Thoracic aorta (tissue), 2 donors: ENCODE results near the gene PITX3. TPM values are rescaled to one million over a fixed set of nuclear protein-coding genes. Genes with fewer than 3 reads are reported as not detected.
"Not testable (repeated sequence)": the region's sequence is repeated elsewhere in the genome, so short reads cannot be mapped to it uniquely, and the experiment has no call there.

Source experiments
- ATAC-seq: fragments of 150-250 bp; one replicate; pipeline ENCODE4 v1.8.0; 2017; ENCODE audit warnings: low read depth; ENCODE audit not compliant: insufficient number of reproducible peaks, low FRiP score
- DNase-seq: peaks from one replicate; pipeline ENCODE4 v3.0.0-alpha.2; 2020; ENCODE audit warnings: low spot score
- H3K27ac ChIP-seq, 2 donors: fragments of 200-600 bp; sonication (generic); 1 replicate in 1 of 2; 2 replicates in 1 of 2; pipeline ENCODE4 v1.5.1; 2016; ENCODE audit warnings: mild to moderate bottlenecking in 2 of 2, moderate library complexity in 2 of 2
- H3K27me3 ChIP-seq: fragments of 200-600 bp; sonication (generic); replicated peaks from 2 replicates; pipeline ENCODE4 v1.6.0; 2016; ENCODE audit warnings: mild to moderate bottlenecking; ENCODE audit not compliant: insufficient read depth
- H3K36me3 ChIP-seq: fragments of 200-600 bp; sonication (generic); one replicate; pipeline ENCODE4 v1.5.1; 2016
- H3K4me1 ChIP-seq, 2 donors: fragments of 200-600 bp; sonication (generic); 1 replicate in 1 of 2; 2 replicates in 1 of 2; pipeline versions ENCODE4 v1.5.1 to v1.6.0; 2016; ENCODE audit warnings: low read depth in 2 of 2, mild to moderate bottlenecking in 1 of 2; ENCODE audit not compliant: control insufficient read depth in 1 of 2
- H3K4me3 ChIP-seq: fragments of 200-600 bp; sonication (generic); 2 replicates; pipeline ENCODE4 v1.5.1; 2016; ENCODE audit warnings: mild to moderate bottlenecking
- H3K9me3 ChIP-seq: fragments of 200-600 bp; sonication (generic); 2 replicates; pipeline ENCODE4 v1.5.1; 2016
- CTCF ChIP-seq: fragments of 200-600 bp; sonication (generic); IDR thresholded peaks from one replicate; pipeline ENCODE4 v1.5.1; 2019; ENCODE audit warnings: antibody characterized with exemption
- total RNA-seq, 2 donors: library from RNA; depleted of rRNA; stranded (reverse); fragments of >200 nt; gene quantifications; one replicate each; pipeline versions ENCODE4 v1.1.0 to v1.2.3, GENCODE V29; 2016

PITX3 gene
- total RNA-seq, 2 donors from 2014 or later = not detected

GRCh38 chr10:102262744-102263370 lies 21.5 kb upstream of the PITX3 start:
- Histone ChIP-seq H3K27me3 (no peaks in the 10 kb centered on the region), H3K36me3 (peaks cover 7% of the 10 kb centered on the region), H3K4me3 (no peak overlapping the region), H3K9me3 (no peaks in the 10 kb centered on the region), H3K27ac (no peak overlapping the region), H3K4me1 (peaks cover 20 to 38% of the 10 kb centered on the region in 2 donors)
- no peak for ATAC-seq
- TF ChIP-seq CTCF = no peak
- no peak for DNase-seq

DNA sequence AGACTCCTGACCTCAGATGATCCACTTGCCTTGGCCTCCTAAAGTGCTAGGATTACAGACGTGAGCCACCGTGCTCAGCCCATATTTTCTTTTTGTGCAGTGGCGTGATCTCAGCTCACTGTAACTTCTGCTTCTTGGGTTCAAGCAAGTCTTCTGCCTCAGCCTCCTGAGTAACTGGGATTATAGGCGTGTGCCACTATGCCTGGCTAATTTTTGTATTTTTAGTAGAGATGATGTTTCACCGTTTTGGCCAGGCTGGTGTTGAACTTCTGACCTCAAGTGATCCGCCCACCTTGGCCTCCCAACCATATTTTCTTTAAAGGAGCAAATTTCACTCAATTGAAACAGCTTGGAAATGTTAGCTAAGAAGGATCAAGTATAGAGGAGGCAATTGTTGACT lies 20.5 kb upstream of the PITX3 start:
- Histone ChIP-seq H3K27ac (no peak overlapping the region), H3K4me1 (peaks cover 11 to 28% of the 10 kb centered on the region in 2 donors), H3K4me3 (no peak overlapping the region), H3K9me3 (no peaks in the 10 kb centered on the region), H3K27me3 (no peaks in the 10 kb centered on the region), H3K36me3 (peaks cover 7% of the 10 kb centered on the region)
- DNase-seq (no peak), ATAC-seq (no peak)
- TF ChIP-seq CTCF = no peak

GRCh38 chr10:102261196-102261595 lies 19.9 kb upstream of the PITX3 start:
- H3K4me3 ChIP-seq = no peak overlapping the region
- H3K36me3 ChIP-seq = peaks cover 7% of the 10 kb centered on the region
- H3K9me3 ChIP-seq = no peaks in the 10 kb centered on the region
- no peak for DNase-seq
- H3K4me1 ChIP-seq = peaks cover 11 to 27% of the 10 kb centered on the region in 2 donors
- TF ChIP-seq CTCF = no peak
- no peak overlapping the region for H3K27ac ChIP-seq
- H3K27me3 ChIP-seq = no peaks in the 10 kb centered on the region
- ATAC-seq = no peak

DNA sequence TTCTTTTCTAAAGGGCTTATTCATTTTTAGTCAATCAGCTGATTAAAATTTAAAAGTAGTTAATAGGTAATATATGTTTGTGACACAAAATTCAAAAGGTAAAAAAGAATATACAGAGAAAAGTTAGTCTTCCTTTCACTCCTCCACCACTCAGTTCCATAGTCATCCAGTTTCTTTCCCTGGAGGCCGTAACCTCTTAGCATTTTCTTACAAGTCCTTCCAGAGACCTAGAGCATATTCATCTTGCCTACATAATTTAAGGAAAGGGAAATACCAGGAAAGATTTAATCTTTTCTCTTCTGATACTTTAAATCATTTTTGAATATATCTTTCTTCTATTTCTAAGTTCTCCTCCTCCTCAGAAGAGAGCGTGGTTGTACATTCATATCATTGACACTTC lies 14.1 kb upstream of the PITX3 start:
- TF ChIP-seq CTCF = no peak
- Histone ChIP-seq H3K4me1 (peaks cover 3 to 4% of the 10 kb centered on the region in 2 donors), H3K4me3 (no peak overlapping the region), H3K36me3 (no peaks in the 10 kb centered on the region), H3K9me3 (no peaks in the 10 kb centered on the region), H3K27me3 (no peaks in the 10 kb centered on the region), H3K27ac (no peak overlapping the region)
- ATAC-seq = no peak
- DNase-seq = no peak

DNA sequence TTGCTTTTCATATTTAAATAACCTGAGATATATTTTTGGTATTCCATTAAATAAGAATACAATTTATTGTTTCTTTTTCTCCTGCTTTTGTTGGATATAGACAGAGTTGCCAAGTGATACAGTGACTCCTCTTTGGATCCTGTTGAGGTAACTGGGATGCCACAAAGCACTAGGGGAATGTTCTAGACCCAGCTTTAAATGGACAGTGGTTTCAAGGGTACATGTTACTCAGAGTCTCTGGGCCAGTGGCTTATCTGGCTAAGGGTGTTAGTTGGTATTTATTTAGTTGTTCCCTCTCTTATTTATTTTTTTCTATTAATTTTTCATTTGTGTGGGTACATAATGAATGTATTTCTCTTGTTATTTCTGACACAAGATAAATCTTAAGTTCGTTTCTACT lies 13.1 kb upstream of the PITX3 start:
- H3K27me3 ChIP-seq = no peaks in the 10 kb centered on the region
- peaks cover 3 to 13% of the 10 kb centered on the region in 2 donors for H3K4me1 ChIP-seq
- H3K27ac ChIP-seq = no peak overlapping the region
- no peak for ATAC-seq
- DNase-seq = no peak
- H3K4me3 ChIP-seq = no peak overlapping the region
- H3K9me3 ChIP-seq = no peaks in the 10 kb centered on the region
- TF ChIP-seq CTCF = no peak
- no peaks in the 10 kb centered on the region for H3K36me3 ChIP-seq

GRCh38 chr10:102252508-102252907 lies 11.2 kb upstream of the PITX3 start:
- not testable (repeated sequence) for H3K36me3 ChIP-seq, H3K4me3 ChIP-seq, H3K27ac ChIP-seq, H3K9me3 ChIP-seq, ATAC-seq, DNase-seq, H3K27me3 ChIP-seq
- H3K4me1 ChIP-seq = peaks cover 16 to 30% of the 10 kb centered on the region in 2 donors
